CD4-positive, alpha-beta T cell treated with Interleukin-12 subunit alpha and Interleukin-12 subunit beta, for 1 hour (primary cell): ENCODE results near the gene CREB3L1.
A peak's percentile ranks its signal among the peaks of the same experiment; 100 is the strongest.

ENCODE experiments used
- DNase-seq: peaks from one replicate; pipeline ENCODE4 v3.0.0-alpha.2; 2020

The CREB3L1 gene, protein sequence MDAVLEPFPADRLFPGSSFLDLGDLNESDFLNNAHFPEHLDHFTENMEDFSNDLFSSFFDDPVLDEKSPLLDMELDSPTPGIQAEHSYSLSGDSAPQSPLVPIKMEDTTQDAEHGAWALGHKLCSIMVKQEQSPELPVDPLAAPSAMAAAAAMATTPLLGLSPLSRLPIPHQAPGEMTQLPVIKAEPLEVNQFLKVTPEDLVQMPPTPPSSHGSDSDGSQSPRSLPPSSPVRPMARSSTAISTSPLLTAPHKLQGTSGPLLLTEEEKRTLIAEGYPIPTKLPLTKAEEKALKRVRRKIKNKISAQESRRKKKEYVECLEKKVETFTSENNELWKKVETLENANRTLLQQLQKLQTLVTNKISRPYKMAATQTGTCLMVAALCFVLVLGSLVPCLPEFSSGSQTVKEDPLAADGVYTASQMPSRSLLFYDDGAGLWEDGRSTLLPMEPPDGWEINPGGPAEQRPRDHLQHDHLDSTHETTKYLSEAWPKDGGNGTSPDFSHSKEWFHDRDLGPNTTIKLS

DNA sequence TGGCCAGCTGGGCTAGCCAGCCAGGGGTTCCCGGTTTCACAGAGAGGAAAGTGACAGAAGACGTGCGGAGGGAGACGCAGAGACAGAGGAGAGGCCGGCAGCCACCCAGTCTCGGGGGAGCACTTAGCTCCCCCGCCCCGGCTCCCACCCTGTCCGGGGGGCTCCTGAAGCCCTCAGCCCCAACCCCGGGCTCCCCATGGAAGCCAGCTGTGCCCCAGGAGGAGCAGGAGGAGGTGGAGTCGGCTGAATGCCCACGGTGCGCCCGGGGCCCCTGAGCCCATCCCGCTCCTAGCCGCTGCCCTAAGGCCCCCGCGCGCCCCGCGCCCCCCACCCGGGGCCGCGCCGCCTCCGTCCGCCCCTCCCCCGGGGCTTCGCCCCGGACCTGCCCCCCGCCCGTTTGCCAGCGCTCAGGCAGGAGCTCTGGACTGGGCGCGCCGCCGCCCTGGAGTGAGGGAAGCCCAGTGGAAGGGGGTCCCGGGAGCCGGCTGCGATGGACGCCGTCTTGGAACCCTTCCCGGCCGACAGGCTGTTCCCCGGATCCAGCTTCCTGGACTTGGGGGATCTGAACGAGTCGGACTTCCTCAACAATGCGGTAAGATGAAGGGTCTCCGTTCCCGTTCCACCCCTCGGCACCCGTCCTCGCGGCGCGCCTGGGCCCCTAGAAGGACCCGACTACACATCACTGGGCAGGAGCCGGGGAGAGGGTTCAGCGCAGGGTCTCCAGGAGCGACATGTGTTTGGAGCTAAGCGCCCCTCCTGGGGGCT lies at the start of gene CREB3L1:
Gene CREB3L1 (plus strand): TSS at position 41 of the 765 bp plus-strand sequence. CDS start 450 bp downstream, at position 491.
- DNase-seq: no peak

DNA sequence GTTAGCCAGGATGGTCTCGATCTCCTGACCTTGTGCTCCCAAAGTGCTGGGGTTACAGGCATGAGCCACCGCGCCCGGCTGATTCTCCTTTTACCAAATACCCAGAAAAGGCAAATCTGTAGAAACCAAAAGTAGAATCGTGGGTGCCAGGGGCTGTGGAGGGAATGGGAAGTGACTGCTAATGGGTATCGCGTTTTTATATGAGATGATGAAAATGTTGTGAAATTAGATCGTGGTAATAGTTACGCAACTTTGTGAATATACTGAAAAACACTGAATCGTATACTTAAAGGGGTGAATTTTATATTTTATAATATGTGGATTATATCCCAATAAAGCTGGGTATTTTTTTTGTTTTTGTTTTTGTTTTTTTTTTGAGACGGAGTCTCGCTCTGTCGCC lies 48.2 kb upstream of the CREB3L1 start:
- no peak for DNase-seq

DNA sequence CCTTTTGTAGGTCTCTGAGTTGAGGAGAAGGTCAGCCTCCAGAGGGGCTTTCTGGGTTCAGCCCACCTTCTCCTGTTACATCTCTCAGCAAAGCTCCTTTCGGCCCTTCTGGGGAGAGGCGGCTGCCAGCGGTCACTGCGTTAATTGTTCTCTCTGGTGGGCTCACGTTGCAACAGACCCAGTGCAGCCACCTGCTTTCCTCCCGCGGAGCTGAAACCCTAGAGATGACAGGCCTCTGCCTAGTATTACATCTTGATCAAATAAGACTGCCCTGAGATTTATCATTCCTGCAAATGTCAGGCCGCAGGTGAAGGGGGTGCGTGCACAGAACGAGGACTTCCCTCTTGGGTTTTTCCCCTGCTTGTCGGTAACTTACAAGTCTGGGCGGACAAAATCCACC lies 43.2 kb upstream of the CREB3L1 start:
- DNase-seq: no peak

DNA sequence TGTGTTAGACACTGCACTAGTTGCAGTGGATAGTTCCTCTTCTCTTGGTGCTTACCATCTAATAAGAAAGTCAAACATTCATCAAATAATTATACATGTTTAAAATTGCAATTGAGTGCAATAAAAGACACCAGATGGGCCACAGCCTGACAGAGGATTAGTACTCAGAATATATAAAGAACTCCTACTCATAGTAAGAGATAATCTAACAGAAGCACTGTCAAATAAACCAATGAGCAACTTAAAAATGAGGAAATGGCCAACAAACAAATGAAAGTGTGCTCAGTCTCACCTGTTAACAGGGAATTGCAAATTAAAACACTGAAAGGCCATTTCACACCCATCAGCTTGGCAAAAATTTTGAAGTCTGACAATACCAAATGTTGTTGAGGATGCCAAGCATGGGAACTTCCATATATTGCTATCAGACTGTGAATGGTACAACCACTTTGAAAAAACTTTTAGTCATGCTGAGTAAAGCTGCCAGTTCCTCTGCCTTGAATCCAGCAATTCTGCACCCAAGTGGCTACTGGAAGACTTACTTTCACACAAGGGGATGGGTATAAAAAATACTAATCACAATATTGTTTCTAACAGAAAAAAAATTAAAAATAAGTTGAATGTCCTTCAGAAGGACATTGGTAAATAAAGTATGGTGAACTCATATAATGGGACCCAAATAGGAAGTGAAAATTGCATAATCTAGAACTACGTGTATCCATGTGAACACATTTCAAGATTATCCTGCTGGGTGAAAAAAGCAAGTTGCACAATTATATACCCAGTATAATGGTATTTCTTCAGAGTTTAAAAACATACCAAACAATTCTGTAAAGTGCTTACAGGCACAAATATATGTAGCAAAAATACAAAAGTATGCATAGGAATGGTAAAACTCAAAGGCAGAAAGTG lies 41.4 kb upstream of the CREB3L1 start:
- DNase-seq: no peak

DNA sequence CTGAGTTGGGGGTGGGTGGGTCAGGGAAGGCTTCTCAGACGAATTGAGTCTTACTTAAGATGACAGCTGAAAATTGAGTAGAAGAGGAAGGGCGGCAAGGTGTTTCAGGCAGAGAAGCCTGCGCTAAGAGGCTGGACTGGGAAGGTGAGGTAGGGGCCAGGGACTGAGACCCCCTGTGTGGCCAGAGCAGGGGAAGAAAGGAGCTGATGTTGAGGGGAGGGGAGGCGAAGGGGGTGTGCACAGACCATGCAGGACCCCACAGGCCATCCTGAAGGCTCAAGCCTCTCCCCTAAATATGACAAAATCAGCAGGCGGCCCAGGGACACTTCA lies 40.6 kb upstream of the CREB3L1 start:
- no peak for DNase-seq

DNA sequence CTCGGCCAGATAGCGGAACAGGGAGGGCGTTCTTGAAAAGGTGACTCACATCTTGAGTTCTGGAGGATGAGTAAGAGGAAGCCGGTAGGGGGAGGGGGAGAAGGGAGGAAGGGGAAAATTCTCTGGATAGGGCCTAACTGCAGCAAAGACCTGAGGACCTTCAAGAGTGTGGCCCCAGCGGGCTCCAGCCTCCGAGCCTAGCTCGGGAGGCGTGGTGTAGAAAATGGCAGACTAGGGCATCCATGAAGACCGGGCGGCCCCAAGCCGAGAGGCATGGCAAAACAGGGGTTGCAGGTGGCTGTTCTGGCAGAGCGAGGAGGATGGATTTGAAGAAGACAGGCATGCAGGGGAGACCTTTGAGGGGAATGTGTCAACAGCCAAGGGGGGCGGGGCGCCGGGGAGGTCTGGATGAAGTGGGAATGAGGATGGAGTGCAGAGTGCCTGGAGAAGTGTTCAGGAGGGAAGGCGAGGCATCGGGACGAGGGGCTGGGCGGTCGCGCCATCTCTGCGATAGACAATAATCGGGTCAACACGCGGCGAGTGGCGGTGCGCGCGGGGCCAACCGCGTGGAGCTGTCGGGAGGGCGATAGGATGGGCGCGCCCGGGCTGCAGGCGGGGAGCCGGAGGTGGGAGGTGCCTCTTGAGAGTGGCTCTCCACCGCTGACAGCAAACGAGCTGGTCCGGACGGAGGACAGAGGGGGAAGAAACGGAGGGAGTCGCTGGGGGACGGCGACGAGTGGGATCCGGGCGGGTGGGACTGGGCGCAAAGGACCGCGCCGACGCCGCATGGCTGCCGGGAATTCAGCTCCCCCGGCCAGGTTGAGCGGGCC lies 40.0 kb upstream of the CREB3L1 start:
- peak; percentile 41 for DNase-seq

DNA sequence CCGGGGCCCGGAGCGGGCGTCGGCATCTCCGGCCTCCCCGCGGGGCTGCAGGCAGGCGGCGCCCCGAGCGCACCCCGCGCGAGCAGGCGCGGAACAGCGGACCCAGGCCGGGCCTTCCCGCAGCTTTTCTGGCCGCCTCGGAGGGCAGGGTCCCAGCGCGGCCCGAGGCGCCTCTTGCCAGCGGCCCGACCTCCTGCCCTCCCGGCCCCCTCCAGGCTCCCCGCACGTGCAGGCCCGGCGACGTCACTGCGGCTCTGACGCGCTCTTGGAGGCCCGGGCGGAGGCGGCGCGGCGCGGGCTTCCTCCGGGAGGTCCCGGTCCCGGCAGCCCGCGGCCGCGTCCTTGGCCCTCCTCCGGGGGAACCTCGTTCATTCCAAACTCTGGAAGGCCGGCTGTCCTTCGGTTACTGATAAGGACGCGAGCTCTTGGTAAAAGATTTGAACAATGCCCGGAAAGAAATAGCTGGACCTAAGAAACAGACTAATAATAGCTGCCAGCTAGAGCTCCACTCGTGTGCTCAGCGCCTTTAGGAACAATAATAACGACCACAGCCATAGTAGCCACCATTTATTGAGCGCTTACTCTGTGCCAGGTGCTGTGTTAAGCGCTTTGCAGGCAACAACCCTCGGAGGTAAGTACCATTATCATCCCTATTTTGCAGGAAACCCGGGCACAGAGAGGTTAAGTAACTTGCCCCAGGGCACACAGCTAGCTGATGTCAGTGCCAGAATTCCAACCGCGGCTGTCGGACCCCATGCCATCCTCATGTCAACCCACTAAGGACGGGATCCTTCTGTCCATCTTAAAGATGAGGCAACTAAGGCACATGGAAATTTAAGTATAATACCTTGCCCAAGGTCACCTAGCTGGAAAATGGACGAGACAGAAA lies 39.1 kb upstream of the CREB3L1 start:
- peak; percentile 60 for DNase-seq

DNA sequence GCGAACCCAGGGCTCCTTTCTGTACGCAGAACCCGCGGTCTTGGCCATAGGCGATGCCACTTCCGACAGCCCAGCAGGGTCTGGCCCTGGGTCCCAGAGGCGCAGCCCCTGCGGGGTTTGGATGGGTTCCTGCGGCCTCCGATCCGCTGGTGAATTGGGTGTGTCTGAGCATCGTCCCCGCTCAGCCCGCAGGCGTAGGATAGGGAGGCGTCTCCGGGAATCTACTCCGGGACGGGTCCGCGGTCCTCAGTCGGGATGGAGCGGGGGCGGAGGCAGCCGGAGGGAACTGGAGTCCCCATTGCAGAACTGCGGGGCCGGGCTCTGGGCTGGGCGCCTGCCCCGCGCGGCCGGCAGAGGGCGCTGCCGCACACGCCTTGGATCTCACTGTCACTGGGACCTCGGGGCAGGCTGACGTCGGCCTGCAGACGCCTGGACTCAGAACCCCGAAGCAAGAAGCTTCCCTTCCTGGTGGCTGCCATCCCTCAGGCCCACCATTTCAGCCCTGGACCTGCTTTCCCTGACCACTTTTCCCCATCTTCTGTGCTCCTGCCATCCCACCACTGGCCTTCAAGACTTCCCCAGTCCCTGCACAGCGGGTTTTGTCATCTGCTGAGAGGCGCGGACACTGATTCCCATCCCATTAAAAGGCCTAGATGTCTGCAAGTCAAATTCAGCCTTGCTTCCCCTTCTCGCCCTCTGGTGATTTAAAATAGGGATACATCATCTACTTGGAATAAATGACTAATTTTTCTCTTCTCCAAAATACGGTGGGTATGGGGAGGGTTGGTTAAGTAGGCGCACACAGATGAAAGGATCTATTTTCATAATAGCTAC lies 38.3 kb upstream of the CREB3L1 start:
- DNase-seq: peak; percentile 86

DNA sequence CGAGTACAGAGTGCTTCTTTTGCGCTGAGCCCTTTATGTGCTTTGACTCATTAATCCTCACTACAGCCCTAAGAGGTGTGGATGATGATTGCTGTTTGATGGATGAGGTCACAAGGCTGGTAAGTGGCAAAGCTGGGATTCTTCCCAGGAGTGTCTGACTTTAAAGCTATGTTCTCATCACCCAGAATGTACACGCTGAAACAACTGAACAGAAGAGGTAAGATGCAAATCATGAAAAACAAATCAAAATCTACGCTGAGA lies 37.7 kb upstream of the CREB3L1 start:
- DNase-seq: no peak

DNA sequence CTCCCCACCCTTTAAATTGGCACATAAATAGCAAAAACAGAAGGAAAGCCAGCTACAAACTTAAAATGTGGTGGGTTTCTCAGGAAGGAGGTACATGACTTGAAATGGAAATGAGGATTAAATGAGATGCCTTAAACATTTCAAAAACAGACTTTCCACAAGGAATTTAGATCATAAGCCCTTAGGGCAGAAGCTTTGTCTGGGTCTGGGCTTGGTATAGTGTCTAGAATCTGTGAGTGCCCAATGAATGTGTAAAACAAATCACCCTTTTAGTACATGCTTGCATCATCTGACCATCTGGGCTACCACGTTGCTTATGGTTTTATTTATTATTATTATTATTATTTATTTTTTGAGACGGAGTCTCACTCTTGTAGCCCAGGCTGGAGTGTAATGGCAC lies 37.1 kb upstream of the CREB3L1 start:
- DNase-seq: no peak

DNA sequence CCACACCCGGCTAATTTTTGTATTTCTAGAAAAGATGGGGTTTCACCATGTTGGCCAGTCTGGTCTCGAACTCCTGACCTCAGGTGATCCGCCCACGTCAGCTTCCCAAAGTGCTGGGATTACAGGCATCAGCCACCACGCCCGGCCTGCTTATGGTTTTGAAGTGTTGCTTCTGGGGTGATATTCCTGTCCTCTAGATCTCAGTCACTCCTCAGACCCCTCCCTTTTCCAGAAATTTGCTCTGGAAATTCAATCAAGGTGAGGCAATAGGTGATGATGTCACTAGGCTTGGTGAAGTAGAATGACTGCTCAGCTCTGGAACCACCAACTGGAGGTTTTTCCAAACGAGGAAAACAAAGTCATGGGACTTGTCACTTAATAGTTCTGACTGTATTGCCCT lies 36.6 kb upstream of the CREB3L1 start:
- no peak for DNase-seq

DNA sequence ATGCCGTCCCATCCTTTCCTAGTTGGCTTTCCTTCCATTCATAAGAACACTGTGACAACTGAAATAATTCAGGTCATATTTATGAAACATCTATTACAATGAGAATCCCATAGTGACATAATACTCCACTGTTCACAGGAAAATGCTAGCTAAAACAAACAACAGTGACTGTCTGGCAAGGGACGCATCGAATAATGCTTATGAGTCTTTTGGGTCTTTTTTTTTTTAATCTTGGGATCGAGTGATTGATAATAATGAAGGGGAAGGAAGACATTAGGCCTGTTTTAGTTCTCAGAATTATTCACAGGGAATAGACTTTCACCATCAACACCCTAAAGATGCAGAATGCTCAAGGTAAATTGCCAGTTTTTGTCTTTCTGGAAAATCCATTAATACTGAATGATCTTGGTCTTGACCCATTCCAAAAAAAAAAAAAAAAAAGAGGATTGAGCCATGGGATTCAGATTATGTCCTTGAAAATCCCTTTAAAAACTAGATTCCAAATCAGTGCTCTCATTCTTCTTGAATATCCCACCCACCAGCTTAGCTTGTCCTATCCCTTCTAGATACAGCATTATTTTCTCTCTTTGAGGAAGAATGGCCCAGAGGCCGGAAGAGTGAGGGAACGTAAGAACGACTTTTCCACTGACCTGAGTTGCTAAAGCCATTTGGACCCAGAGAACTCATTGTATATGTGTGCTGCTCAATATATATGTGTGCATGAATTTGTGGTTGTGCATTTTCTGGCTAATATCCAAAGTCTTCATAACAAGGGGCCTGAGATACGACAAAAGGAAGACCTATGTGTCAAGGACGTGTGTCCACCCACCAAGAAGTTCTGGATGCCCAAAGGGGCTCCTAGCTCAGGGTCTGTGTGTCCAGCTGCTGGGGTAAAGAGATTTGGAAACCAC lies 35.2 kb upstream of the CREB3L1 start:
- DNase-seq: no peak

DNA sequence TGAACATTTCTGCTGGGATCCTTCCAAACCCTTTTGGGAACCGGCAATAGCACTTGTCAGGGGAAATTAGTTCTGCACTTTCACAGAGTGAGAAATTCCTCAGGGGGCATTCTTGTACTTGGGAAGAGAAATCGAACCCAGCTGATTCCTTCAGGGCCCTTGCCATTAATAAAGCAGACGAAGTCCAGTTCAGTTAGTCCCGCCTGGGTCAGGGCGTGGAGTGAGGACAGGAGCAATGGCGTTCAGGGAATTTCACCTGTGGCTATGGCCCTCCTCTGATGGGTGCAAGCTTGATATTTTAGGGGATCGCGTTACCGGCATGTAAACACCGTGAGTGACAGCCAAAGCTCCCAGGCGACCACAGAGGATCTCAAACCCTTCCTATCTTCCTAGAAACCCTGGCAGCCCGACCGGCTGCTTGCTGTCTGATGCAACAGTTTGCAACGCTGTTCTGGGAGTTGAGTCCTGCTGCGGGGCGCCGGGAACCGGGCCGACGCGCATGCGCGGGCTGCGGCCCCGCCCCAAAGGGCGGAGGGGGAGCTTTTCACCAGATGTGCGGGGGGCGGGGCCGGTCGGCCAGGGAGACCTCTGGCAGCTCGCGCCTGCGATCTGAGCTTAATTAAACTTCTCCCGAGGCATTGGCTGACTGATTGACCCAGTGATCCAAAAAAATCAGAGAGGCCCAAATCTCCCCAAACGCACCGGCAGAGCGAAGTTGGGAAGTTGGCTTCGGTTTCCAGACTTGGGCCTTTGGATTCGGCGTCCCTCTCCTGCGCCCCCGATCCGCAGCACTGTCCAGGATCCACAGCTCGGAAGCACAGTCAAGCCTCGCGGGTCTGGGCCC lies 34.3 kb upstream of the CREB3L1 start:
- peak; percentile 89 for DNase-seq

DNA sequence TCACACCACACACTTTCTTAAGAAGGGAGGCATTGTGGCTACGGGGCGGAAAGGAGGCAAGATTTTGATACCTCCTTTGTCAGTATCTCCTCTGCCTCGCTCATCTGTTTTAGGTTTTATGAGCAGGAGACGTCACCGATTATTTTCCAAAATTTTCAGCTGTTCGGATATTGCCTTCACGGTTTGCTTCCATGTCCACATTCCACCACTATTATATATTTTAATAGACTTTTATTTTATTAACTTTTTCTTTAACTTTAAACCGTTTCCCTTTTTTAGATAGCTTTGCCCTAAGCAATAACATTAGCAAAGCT lies 33.7 kb upstream of the CREB3L1 start:
- DNase-seq: no peak

DNA sequence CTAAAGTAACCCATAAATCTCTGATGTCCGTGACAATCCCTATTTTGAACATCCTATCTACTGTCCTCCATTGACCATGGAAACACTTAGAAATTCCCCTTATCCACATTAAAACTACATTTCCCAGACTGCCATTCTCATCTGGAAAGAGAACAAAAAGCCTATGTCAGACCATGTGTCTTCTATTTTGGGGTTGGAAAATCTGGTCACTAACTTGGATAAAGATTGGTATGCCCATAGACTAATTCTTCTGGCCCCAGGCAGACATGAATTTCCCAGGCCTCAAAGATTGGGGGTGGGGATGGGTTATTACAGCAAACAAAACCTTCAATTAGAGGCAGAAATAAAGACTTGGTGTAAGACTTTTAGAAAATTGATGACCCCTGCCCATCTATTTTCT lies 30.9 kb upstream of the CREB3L1 start:
- DNase-seq: no peak

DNA sequence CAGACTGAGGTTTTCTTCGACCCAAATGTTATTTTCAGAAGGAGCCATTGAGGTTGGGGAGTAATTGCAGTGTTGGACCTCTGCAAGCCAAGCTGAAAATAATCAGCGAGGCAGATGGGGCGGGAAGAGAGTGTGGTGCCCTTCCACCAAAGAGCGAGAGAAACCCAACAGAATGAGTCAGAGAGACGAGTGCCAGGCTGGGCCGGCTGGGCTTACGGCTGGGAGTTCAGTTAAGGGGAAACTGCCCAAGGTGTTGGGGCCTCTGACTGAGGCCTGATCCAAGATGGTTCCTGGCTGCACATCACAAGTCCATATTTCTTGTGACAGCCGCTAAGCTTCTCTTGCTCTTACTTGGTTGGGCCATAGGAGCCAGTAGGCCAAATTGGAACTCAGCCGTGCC lies 30.4 kb upstream of the CREB3L1 start:
- no peak for DNase-seq

DNA sequence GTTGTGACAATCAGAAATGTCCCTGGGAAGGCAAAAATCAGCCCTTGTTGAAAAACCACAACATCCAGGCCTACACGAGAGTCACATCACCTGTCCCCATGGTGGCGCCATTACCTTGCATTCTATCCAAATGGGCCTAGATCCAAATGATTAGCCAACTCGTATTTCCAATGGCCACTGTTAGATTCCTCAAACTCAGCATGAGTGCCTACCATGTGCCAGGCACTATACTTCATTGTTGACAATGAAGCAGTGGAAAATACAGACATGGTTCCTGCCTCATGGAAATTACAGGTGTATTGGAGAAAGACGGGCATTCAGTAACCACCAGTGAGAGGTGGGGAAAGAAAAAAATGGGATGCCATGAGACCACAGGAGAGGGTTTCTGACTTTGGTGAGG lies 29.8 kb upstream of the CREB3L1 start:
- peak; percentile 42 for DNase-seq

DNA sequence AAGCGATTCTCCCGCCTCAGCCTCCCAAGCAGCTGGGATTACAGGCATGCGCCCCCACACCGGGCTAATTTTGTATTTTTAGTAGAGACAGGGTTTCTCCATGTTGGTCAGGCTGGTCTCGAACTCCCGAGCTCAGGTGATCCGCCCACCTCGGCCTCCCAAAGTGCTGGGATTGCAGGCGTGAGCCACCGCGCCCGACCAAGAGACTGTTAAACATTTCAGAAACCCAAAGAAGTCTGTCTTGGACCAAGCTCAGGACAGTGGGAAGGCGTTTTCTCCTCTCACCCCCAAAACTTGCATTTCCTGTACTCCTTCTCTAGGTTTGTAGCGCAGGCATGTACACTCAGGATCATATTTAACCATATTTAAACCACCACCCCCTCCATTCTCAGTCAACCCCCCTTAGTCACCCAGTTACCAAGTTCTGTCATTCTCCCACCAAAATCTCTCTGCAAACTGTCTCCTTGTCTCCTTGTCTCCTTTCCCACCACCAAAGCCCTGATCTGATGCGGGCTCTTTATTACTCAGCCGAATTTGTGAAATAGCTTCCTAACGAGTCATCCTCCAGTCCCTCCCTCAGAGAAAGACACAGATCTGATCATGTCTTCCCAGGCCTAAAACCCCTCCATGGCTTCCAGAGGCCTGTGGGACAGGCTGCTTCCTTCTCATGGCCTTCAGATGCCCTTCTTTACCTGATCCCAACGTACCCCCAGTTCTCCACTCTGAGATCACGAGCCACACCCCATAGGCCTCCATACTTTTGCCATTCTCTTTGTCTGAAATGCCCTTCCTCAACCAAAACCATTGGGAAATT lies 29.0 kb upstream of the CREB3L1 start:
- DNase-seq: no peak
